ENCODE results near the gene RBBP4.

RBBP4 gene

GRCh38 chr1:32716312-32717148 lies 65.5 kb downstream of the RBBP4 start:
- TF ChIP-seq CTCF (conservative IDR thresholded peaks at IDR 0.05; ENCODE audit: low read depth, low read length) = no peak
- peak; percentile 49 for DNase-seq (ENCODE audit: low read depth)

GRCh38 chr1:32717503-32717902 lies 66.5 kb downstream of the RBBP4 start:
- TF ChIP-seq CTCF (conservative IDR thresholded peaks at IDR 0.05; ENCODE audit: low read depth, low read length) = no peak
- no peak for DNase-seq (ENCODE audit: low read depth)
- H3K4me3 ChIP-seq (ENCODE audit: low read depth, low read length) = no peak overlapping the region

More at GRCh38 chr1:32716312-32717148, 65.5 kb downstream of the RBBP4 start:
- H3K4me3 ChIP-seq (ENCODE audit: low read depth, low read length) = no peak overlapping the region

GRCh38 chr1:32718036-32718435 lies 67.0 kb downstream of the RBBP4 start:
- DNase-seq (ENCODE audit: low read depth) = no peak
- TF ChIP-seq CTCF (conservative IDR thresholded peaks at IDR 0.05; ENCODE audit: low read depth, low read length) = no peak
- no peak overlapping the region for H3K4me3 ChIP-seq (ENCODE audit: low read depth, low read length)

GRCh38 chr1:32718527-32718926 lies 67.5 kb downstream of the RBBP4 start:
- no peak for DNase-seq (ENCODE audit: low read depth)
- no peak for TF ChIP-seq CTCF (conservative IDR thresholded peaks at IDR 0.05; ENCODE audit: low read depth, low read length)
- H3K4me3 ChIP-seq (ENCODE audit: low read depth, low read length) = no peak overlapping the region

GRCh38 chr1:32719681-32720275 lies 68.8 kb downstream of the RBBP4 start:
- H3K4me3 ChIP-seq (ENCODE audit: low read depth, low read length) = no peak overlapping the region
- TF ChIP-seq CTCF (conservative IDR thresholded peaks at IDR 0.05; ENCODE audit: low read depth, low read length) = no peak
- DNase-seq (ENCODE audit: low read depth) = no peak

- DNase-seq (ENCODE audit: low read depth) = peak; percentile 89
- no peak for TF ChIP-seq CTCF (conservative IDR thresholded peaks at IDR 0.05; ENCODE audit: low read depth, low read length)
- H3K4me3 ChIP-seq (ENCODE audit: low read depth, low read length) = no peak overlapping the region
These were observed 73.9 kb downstream of the RBBP4 start for GRCh38 chr1:32724678-32725614.
